Myometrial cell (primary cell): Measurements from ENCODE around the gene OSM. TPM values are rescaled to one million over a fixed set of nuclear protein-coding genes. Genes with fewer than 3 reads are reported as not detected.

Experiments
- total RNA-seq: library from RNA; depleted of rRNA; stranded (reverse); fragments of >200 nt; gene quantifications from 2 replicates; pipeline ENCODE4 v1.2.3, GENCODE V29; 2015

OSM gene
- not detected in 2 replicates for total RNA-seq

GRCh38 chr22:30266445-30267381 lies at the start of gene OSM:
Gene OSM (minus strand): TSS chr22:30266851. CDS start chr22:30266799, 52 bp downstream.

GRCh38 chr22:30289141-30289979 lies 22.7 kb upstream of the OSM start, which contains the start of gene CASTOR1:
Gene CASTOR1 (minus strand): TSS chr22:30289505. CDS start chr22:30289497, 8 bp downstream.

GRCh38 chr22:30245985-30246813 lies 20.5 kb downstream of the OSM start, which contains the start of gene LIF:
Gene LIF (minus strand): TSS chr22:30246759. CDS start chr22:30246695, 64 bp downstream.

Other genes starting within 250 kb of the OSM start
- not detected in 2 replicates for gene HORMAD2, start 186.4 kb downstream of the OSM start, total RNA-seq
- gene LIF, start 20.1 kb downstream of the OSM start, total RNA-seq, result 4.4 and 11.0 TPM in 2 replicates
- 4.0 and 7.4 TPM in 2 replicates for gene CASTOR1, start 22.7 kb upstream of the OSM start, total RNA-seq
- gene TBC1D10A, start 60.1 kb upstream of the OSM start, total RNA-seq, result 25.9 and 30.3 TPM in 2 replicates
- gene SF3A1, start 90.0 kb upstream of the OSM start, total RNA-seq, result 19.3 and 41.3 TPM in 2 replicates
- gene CCDC157, start 90.2 kb upstream of the OSM start, total RNA-seq, result 6.3 and 8.3 TPM in 2 replicates
- 17.9 and 26.5 TPM in 2 replicates for gene RNF215, start 120.6 kb upstream of the OSM start, total RNA-seq
- 30.8 and 47.3 TPM in 2 replicates for gene SEC14L2, start 130.2 kb upstream of the OSM start, total RNA-seq
- 8.7 and 13.5 TPM in 2 replicates for gene MTFP1, start 158.9 kb upstream of the OSM start, total RNA-seq
- gene SEC14L3, start 205.2 kb upstream of the OSM start, total RNA-seq, result not detected in 2 replicates
- 0.58 TPM in 1 of 2 replicates, not detected in the other for gene SEC14L4, start 238.8 kb upstream of the OSM start, total RNA-seq